Naive thymus-derived CD4-positive, alpha-beta T cell (primary cell): Measurements from ENCODE around the gene CHKA. TPM values are rescaled to one million over a fixed set of nuclear protein-coding genes. Genes with fewer than 3 reads are reported as not detected.
A peak's percentile ranks its signal among the peaks of the same experiment; 100 is the strongest.

Experiments
- ATAC-seq: fragments of 150-1000 bp; cut with Tn5 transposase; 2 replicates; pipeline ENCODE4 v1.10.0; 2021; ENCODE audit warnings: mild to moderate bottlenecking, moderate library complexity
- CTCF ChIA-PET: fragments of 350-600 bp; sonication (Branson Sonifier 250); formaldehyde crosslinking; loops from one replicate; lab custom pipeline; 2021; ENCODE audit warnings: antibody characterized with exemption; lab: Charles Lee
- POLR2A ChIA-PET: fragments of 350-600 bp; sonication (Branson Sonifier 250); formaldehyde crosslinking; loops from one replicate; lab custom pipeline; 2021; ENCODE audit warnings: antibody characterized with exemption, inconsistent platforms; lab: Charles Lee
- DNase-seq, 9 donors: peaks; one replicate each; pipeline versions ENCODE4 v3.0.0 to v3.0.0-alpha.2; 2020 to 2022; ENCODE audit warnings: mixed read lengths in 1 of 9
- H3K27ac ChIP-seq: one replicate; pipeline ENCODE4 v1.7.0; 2013; ENCODE audit warnings: mild to moderate bottlenecking, low read depth, low read length, moderate library complexity
- H3K27me3 ChIP-seq, 2 donors: one replicate each; pipeline ENCODE4 v1.7.0; 2013; ENCODE audit warnings: low read length in 2 of 2, mild to moderate bottlenecking in 2 of 2, moderate library complexity in 2 of 2; ENCODE audit not compliant: control insufficient read depth in 2 of 2, insufficient read depth in 2 of 2
- H3K36me3 ChIP-seq, 3 experiments: 1 replicate in 2 of 3; 2 replicates in 1 of 3; pipeline ENCODE4 v1.7.0; 2013; ENCODE audit warnings: low read length in 3 of 3, mild to moderate bottlenecking in 3 of 3, moderate library complexity in 1 of 3; ENCODE audit not compliant: insufficient read depth in 3 of 3, control insufficient read depth in 2 of 3
- H3K4me1 ChIP-seq, 2 donors: one replicate each; pipeline ENCODE4 v1.7.0; 2013; ENCODE audit warnings: low read length in 2 of 2, mild to moderate bottlenecking in 2 of 2, moderate library complexity in 1 of 2; ENCODE audit not compliant: control insufficient read depth in 2 of 2, insufficient read depth in 2 of 2
- H3K4me3 ChIP-seq: 2 replicates; pipeline ENCODE4 v1.7.0; 2013; ENCODE audit warnings: mild to moderate bottlenecking, low read length
- H3K9me3 ChIP-seq, 3 experiments: 1 replicate in 2 of 3; 2 replicates in 1 of 3; pipeline ENCODE4 v1.7.0; 2013; ENCODE audit warnings: low read length in 3 of 3; ENCODE audit not compliant: control insufficient read depth in 2 of 3
- H3K27ac Mint-ChIP-seq, 9 donors: one replicate each; pipeline ENCODE4 v1.8.0; 2020 to 2022; ENCODE audit warnings: mixed read lengths in 9 of 9, mild to moderate bottlenecking in 8 of 9, moderate library complexity in 5 of 9, inconsistent platforms in 2 of 9
- H3K27me3 Mint-ChIP-seq, 5 donors: one replicate each; pipeline ENCODE4 v1.8.0; 2021 to 2022; ENCODE audit warnings: mixed read lengths in 5 of 5, mild to moderate bottlenecking in 1 of 5
- H3K36me3 Mint-ChIP-seq, 5 donors: one replicate each; pipeline ENCODE4 v1.8.0; 2020 to 2022; ENCODE audit warnings: mixed read lengths in 5 of 5, mild to moderate bottlenecking in 3 of 5, inconsistent platforms in 1 of 5
- H3K4me1 Mint-ChIP-seq, 7 donors: one replicate each; pipeline ENCODE4 v1.8.0; 2020 to 2022; ENCODE audit warnings: mixed read lengths in 7 of 7, mild to moderate bottlenecking in 3 of 7, inconsistent platforms in 1 of 7
- H3K4me3 Mint-ChIP-seq, 10 donors: one replicate each; pipeline ENCODE4 v1.8.0; 2020 to 2022; ENCODE audit warnings: mild to moderate bottlenecking in 10 of 10, mixed read lengths in 10 of 10, moderate library complexity in 6 of 10, inconsistent platforms in 2 of 10
- H3K9me3 Mint-ChIP-seq, 11 donors: one replicate each; pipeline ENCODE4 v1.8.0; 2020 to 2022; ENCODE audit warnings: mixed read lengths in 11 of 11, mild to moderate bottlenecking in 4 of 11, inconsistent platforms in 1 of 11, moderate library complexity in 1 of 11
- intact Hi-C, 2 donors: fragments of 100-400 bp; cut with micrococcal nuclease; formaldehyde crosslinking; loops; one replicate each; pipeline ENCODE4 v1.15.1; 2023
- polyA plus RNA-seq, 2 donors: library from polyadenylated mRNA; unstranded; fragments of 300-500 nt; fragmentation: Illumina TruSeq; gene quantifications; one replicate each; pipeline ENCODE4 v1.2.3, GENCODE V29; 2021
- total RNA-seq, 6 experiments: library from RNA in 5 of 6; stranded (reverse) in 5 of 6; gene quantifications; 1 replicate in 5 of 6; 2 replicates in 1 of 6; pipeline ENCODE4 v1.2.3 and lab custom pipeline; 2021 to 2026

Gene CHKA
- total and polyA plus RNA-seq, 7 experiments from 2014 or later, result 1.4 to 31.3 (median 7.1) TPM

DNA sequence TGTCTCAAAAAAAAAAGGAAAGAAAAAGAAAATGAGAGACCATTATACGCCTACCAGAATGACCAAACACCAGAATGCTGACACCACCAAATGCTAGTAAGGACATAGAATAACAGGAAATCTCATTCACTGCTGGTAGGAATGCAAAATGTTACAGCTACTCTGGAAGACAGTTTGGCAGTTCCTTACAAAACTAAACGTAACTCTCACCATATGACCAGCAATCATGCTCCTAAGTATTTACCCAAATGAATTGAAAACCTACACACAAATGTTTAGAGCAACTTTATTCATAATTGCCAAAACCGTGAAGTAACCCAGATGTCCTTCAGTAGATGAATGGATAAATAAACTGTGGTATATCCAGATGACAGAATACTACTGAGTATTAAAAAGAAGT lies 7.2 kb downstream of the CHKA start:
- no peaks in the 10 kb centered on the region for H3K9me3 Mint-ChIP-seq
- peaks cover 2 to 9% (median 7%) of the 10 kb centered on the region in 7 donors for H3K4me1 Mint-ChIP-seq
- no peak for ATAC-seq
- no peak overlapping the region for H3K27ac ChIP-seq
- H3K27ac Mint-ChIP-seq, result peak overlapping the region in 2 of 9 donors; percentile 22 to 38
- H3K9me3 ChIP-seq, result no peaks in the 10 kb centered on the region
- DNase-seq, result no peak
- H3K27me3 Mint-ChIP-seq, result no peaks in the 10 kb centered on the region
- CTCF ChIA-PET, result no interaction called here
- no peaks in the 10 kb centered on the region for H3K36me3 ChIP-seq
- no peaks in the 10 kb centered on the region for H3K36me3 Mint-ChIP-seq
- POLR2A ChIA-PET, result no interaction called here
- intact Hi-C loops, result no loop called here
- no peak overlapping the region for H3K4me3 ChIP-seq
- no peaks in the 10 kb centered on the region for H3K4me1 ChIP-seq
- H3K27me3 ChIP-seq, result no peaks in the 10 kb centered on the region
- no peak overlapping the region for H3K4me3 Mint-ChIP-seq

DNA sequence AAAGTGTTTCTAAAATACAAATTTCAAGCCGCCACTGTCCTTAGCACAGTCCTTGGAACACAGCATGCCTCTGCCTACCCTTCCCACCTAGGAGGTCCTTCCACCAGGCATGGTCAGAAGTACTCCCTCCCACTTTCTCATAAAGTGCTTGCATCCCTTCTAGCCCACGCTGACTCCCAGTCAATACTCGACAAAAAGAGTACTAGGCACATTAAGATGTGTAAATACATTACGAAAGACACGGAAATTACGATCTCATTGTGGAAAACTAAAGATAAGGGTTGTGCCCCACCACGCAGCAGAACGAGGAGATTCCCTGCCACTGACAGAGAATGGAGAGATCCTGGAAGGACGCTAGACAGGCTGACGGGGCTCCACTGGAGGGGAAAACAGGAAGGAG lies 13.5 kb downstream of the CHKA start:
- H3K27me3 Mint-ChIP-seq, result no peaks in the 10 kb centered on the region
- ATAC-seq, result no peak
- Histone ChIP-seq H3K4me3 (no peak overlapping the region), H3K27me3 (no peaks in the 10 kb centered on the region), H3K27ac (no peak overlapping the region), H3K36me3 (no peaks in the 10 kb centered on the region), H3K4me1 (no peaks in the 10 kb centered on the region), H3K9me3 (no peaks in the 10 kb centered on the region)
- intact Hi-C loops, result no loop called here
- ChIA-PET POLR2A (no interaction called here), CTCF (no interaction called here)
- peaks cover 0 to under 1% (median 0%) of the 10 kb centered on the region in 7 donors for H3K4me1 Mint-ChIP-seq
- H3K4me3 Mint-ChIP-seq, result no peak overlapping the region
- no peak for DNase-seq
- no peaks in the 10 kb centered on the region for H3K9me3 Mint-ChIP-seq
- H3K27ac Mint-ChIP-seq, result no peak overlapping the region
- peaks cover 0 to 4% (median 0%) of the 10 kb centered on the region in 5 donors for H3K36me3 Mint-ChIP-seq

DNA sequence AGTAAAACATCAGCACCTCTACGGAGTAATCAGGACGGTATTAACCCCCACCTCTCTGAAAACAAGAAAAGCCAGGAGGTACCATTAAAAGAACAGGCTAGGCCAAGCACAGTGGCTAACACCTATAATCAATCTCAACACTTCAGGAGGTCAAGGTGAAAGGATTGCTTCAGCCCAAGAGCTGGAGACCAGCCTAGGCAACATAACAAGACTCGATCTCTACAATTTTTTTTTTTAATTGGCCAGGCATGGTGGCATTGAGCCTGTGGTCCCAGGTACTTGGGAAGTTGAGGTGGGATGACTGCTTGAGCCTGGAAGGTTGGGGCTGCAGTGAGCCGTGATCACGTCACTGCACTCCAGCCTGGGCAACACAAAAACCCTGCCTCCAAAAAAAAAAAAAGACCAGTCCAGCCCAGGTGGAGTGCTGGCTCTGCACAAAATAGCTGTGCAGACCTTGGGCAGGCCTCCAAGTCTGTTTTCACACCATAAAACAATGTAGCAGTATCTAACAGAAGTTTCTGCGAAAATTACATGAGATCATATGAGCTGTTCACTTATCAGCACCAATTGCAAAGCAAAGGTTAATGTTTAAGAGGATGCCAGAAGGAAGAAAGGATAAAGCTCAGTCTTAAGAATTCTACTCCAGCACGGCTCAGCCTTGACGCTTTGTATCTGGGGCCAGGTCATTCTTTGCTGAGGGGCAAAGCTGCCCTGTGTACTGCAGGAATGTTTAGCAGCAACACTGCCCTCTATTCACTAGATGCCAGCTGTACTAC lies 14.8 kb downstream of the CHKA start:
- Mint-ChIP-seq H3K9me3 (no peaks in the 10 kb centered on the region), H3K36me3 (peaks cover 0 to 4% (median 0%) of the 10 kb centered on the region in 5 donors), H3K27me3 (no peaks in the 10 kb centered on the region), H3K4me1 (peaks cover 0 to 4% (median 0%) of the 10 kb centered on the region in 7 donors), H3K27ac (no peak overlapping the region), H3K4me3 (no peak overlapping the region)
- intact Hi-C loops, result no loop called here
- no peaks in the 10 kb centered on the region for H3K27me3 ChIP-seq
- ATAC-seq, result peak; percentile 14
- POLR2A ChIA-PET, result no interaction called here
- H3K27ac ChIP-seq, result no peak overlapping the region
- no peak overlapping the region for H3K4me3 ChIP-seq
- CTCF ChIA-PET, result no interaction called here
- H3K36me3 ChIP-seq, result no peaks in the 10 kb centered on the region
- no peaks in the 10 kb centered on the region for H3K9me3 ChIP-seq
- H3K4me1 ChIP-seq, result no peaks in the 10 kb centered on the region
- no peak for DNase-seq

DNA sequence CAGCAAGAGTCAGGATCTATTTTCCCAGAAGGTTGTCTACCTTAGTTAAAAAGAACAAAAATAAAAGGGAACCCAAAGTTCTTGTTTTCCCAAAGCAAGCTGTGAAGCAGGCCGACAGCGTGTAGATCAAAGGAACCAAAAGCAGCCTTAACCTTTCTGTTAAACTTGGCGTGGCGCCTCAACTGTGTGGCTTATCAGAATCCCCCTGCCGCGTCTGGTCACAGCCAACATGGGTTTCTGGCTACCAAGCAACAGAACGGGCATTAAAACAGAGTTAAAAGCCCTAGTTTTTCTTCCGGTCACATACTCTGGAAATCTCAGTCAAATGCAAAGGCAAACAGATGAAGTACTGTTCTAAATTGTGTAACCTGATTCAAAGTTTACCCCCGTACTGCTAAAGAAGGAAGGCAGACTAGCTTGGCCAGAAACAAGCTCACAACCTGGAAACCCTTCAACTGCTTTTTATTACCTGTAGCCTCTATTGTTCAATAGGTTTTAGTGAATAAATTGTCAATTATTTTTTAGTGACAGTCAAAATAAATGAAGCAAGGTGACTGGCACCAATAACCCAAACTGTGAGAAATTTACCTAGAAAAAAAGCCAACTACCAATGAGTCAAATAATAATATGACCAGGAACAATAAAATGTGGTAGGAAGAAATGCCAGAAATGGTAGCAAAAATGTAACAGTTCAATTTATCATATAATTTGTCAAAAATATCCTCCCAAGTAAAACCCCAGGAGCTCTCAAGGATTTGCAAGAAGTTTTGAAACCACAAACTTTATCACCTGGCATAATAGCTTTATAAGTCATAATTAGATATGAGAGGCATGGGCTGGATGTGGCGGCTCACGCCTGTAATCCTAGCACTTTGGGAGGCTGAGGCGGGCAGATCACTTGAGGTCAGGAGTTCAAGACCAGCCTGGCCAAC lies 21.4 kb downstream of the CHKA start:
- Histone ChIP-seq H3K27me3 (no peaks in the 10 kb centered on the region), H3K36me3 (no peaks in the 10 kb centered on the region), H3K4me1 (peaks cover 0 to 5% of the 10 kb centered on the region in 2 donors), H3K9me3 (no peaks in the 10 kb centered on the region), H3K4me3 (no peak overlapping the region), H3K27ac (peak overlapping the region; percentile 49)
- H3K36me3 Mint-ChIP-seq, result peaks cover 0 to 4% (median 0%) of the 10 kb centered on the region in 5 donors
- ChIA-PET POLR2A (interaction anchor here (0.9 kb wide), 1 partner anchor 9 kb away, joined by 3 read pairs; no protein-coding TSS in a partner anchor), CTCF (no interaction called here)
- no peaks in the 10 kb centered on the region for H3K9me3 Mint-ChIP-seq
- ATAC-seq (peak; percentile 82), DNase-seq (peak in 7 of 9 donors; percentile 26 to 50 (median 41))
- H3K4me1 Mint-ChIP-seq, result peaks cover 9 to 25% (median 22%) of the 10 kb centered on the region in 7 donors
- intact Hi-C loops, result loop anchor here in 1 of 2 donors (1.0 kb wide), 1 partner anchor 22 kb away; the partner anchor contains the start of gene CHKA
- H3K27ac Mint-ChIP-seq, result peak overlapping the region in 8 of 9 donors; percentile 42 to 87 (median 75)
- peak overlapping the region; percentile 27 to 84 (median 78) for H3K4me3 Mint-ChIP-seq
- no peaks in the 10 kb centered on the region for H3K27me3 Mint-ChIP-seq

DNA sequence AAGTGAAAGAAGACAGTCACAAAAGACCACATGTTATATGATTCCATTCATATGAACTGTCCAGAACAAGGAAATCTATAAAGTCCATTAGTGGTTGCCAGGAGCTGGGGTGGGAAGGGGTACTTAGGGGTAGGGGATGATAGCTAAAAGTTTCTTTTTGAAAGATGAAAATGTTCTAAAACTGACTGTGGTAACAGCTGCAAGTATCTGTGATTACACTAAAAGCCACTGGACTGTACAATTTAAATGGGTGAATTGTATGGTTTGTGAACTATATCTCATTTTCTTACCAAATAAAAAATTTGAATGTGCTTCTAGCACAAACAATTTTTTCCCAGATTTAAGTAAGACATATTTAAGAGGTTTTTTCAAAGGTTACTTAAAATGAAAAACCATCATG lies 22.1 kb downstream of the CHKA start:
- H3K36me3 ChIP-seq, result no peaks in the 10 kb centered on the region
- DNase-seq (peak in 1 of 9 donors; percentile 2), ATAC-seq (no peak)
- H3K27ac ChIP-seq, result peak overlapping the region; percentile 49
- ChIA-PET POLR2A (no interaction called here), CTCF (no interaction called here)
- Mint-ChIP-seq H3K27ac (peak overlapping the region in 8 of 9 donors; percentile 42 to 87 (median 75)), H3K9me3 (no peaks in the 10 kb centered on the region), H3K4me1 (peaks cover 9 to 25% (median 22%) of the 10 kb centered on the region in 7 donors), H3K36me3 (peaks cover 0 to 4% (median 0%) of the 10 kb centered on the region in 5 donors), H3K27me3 (no peaks in the 10 kb centered on the region), H3K4me3 (peak overlapping the region in 8 of 10 donors; percentile 54 to 84 (median 80))
- no peaks in the 10 kb centered on the region for H3K9me3 ChIP-seq
- H3K27me3 ChIP-seq, result no peaks in the 10 kb centered on the region
- peaks cover 0 to 5% of the 10 kb centered on the region in 2 donors for H3K4me1 ChIP-seq
- intact Hi-C loops, result loop anchor here in 1 of 2 donors (1.0 kb wide), 1 partner anchor 22 kb away; the partner anchor contains the start of gene CHKA
- no peak overlapping the region for H3K4me3 ChIP-seq

DNA sequence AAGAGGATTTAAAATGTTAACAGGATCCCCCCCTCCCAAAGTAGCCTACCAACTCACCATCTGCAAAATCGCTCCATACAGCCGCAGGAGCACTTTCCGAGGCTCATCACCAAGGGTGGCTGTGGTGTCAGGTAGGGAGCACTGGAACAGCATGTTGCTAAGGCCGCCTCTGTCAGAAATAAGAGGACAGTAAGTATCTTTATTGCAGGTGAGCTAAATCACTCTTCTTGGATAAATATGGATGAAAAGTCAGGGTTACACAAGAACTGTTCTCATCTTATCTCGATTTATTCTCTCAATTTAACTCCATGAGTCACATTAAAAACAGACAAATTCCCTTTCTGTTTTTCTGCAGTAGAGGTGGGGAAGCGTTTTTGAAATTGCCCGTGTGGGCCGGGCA lies 24.2 kb downstream of the CHKA start:
- H3K27me3 ChIP-seq, result no peaks in the 10 kb centered on the region
- no peak for DNase-seq
- Mint-ChIP-seq H3K9me3 (no peaks in the 10 kb centered on the region), H3K4me1 (peaks cover 9 to 23% (median 20%) of the 10 kb centered on the region in 7 donors), H3K27ac (no peak overlapping the region), H3K4me3 (no peak overlapping the region), H3K36me3 (no peaks in the 10 kb centered on the region), H3K27me3 (no peaks in the 10 kb centered on the region)
- ATAC-seq, result no peak
- H3K27ac ChIP-seq, result no peak overlapping the region
- ChIA-PET POLR2A (no interaction called here), CTCF (no interaction called here)
- H3K4me3 ChIP-seq, result no peak overlapping the region
- intact Hi-C loops, result no loop called here
- H3K36me3 ChIP-seq, result no peaks in the 10 kb centered on the region
- H3K9me3 ChIP-seq, result no peaks in the 10 kb centered on the region
- H3K4me1 ChIP-seq, result peaks cover 0 to 5% of the 10 kb centered on the region in 2 donors
